Smooth muscle cell (in vitro differentiated cells): ENCODE measurements around the gene CHML. TPM values are rescaled to one million over a fixed set of nuclear protein-coding genes. Genes with fewer than 3 reads are reported as not detected.

Experiments
- DNase-seq: peaks from one replicate; lab custom pipeline; 2025; ENCODE audit not compliant: unreplicated experiment; lab: John Stamatoyannopoulos, UW
- H2AFZ ChIP-seq: fragments of 200-600 bp; sonication (generic); 2 replicates; pipeline ENCODE4 v1.6.0; 2016; ENCODE audit warnings: antibody characterized with exemption, low read depth, mild to moderate bottlenecking
- H3F3A ChIP-seq: fragments of 200-600 bp; sonication (generic); 2 replicates; pipeline ENCODE4 v1.6.0; 2017; ENCODE audit warnings: antibody characterized with exemption, low read depth
- H3K27ac ChIP-seq: fragments of 200-600 bp; sonication (generic); 2 replicates; pipeline ENCODE4 v1.5.1; 2016; ENCODE audit warnings: low read depth, mild to moderate bottlenecking
- H3K27me3 ChIP-seq: fragments of 200-600 bp; sonication (generic); 2 replicates; pipeline ENCODE4 v1.6.1; 2016; ENCODE audit warnings: low read depth, mild to moderate bottlenecking
- H3K36me3 ChIP-seq: fragments of 200-600 bp; sonication (generic); 2 replicates; pipeline ENCODE4 v1.5.1; 2016; ENCODE audit warnings: low read depth
- H3K4me1 ChIP-seq: fragments of 200-600 bp; sonication (generic); 2 replicates; pipeline ENCODE4 v1.5.1; 2016; ENCODE audit warnings: low read depth
- H3K4me2 ChIP-seq: fragments of 200-600 bp; sonication (generic); 2 replicates; pipeline ENCODE4 v1.6.0; 2016; ENCODE audit warnings: mild to moderate bottlenecking
- H3K4me3 ChIP-seq: fragments of 200-600 bp; sonication (generic); 2 replicates; pipeline ENCODE4 v1.5.1; 2016; ENCODE audit warnings: mild to moderate bottlenecking
- H3K79me2 ChIP-seq: fragments of 200-600 bp; sonication (generic); 2 replicates; pipeline ENCODE4 v1.6.0; 2016; ENCODE audit warnings: low read depth, mild to moderate bottlenecking
- H3K9ac ChIP-seq: fragments of 200-600 bp; sonication (generic); 2 replicates; pipeline ENCODE4 v1.6.0; 2016; ENCODE audit warnings: low read depth
- H3K9me3 ChIP-seq: fragments of 200-600 bp; sonication (generic); replicated peaks from 2 replicates; pipeline ENCODE4 v1.5.1; 2016; ENCODE audit warnings: low read depth
- H4K20me1 ChIP-seq: fragments of 200-600 bp; sonication (generic); 2 replicates; pipeline ENCODE4 v1.6.0; 2016; ENCODE audit warnings: low read depth
- CTCF ChIP-seq: fragments of 200-600 bp; sonication (generic); IDR thresholded peaks from 2 replicates; pipeline ENCODE4 v1.5.1; 2017; ENCODE audit warnings: borderline replicate concordance, mild to moderate bottlenecking, antibody characterized with exemption; ENCODE audit not compliant: insufficient read depth, poor library complexity, severe bottlenecking
- WGBS: methylation state at CpG from one replicate; pipeline ENCODE4 v1.1.7; 2016; ENCODE audit warnings: low lambda C conversion rate; 5-methylcytosine and 5-hydroxymethylcytosine counted together
- polyA plus RNA-seq: library from polyadenylated mRNA; unstranded; fragments of >200 nt; fragmentation: Nextera tagmentation; extraction: Ambion mirVana; gene quantifications from 2 replicates; pipeline ENCODE4 v1.2.1, GENCODE V29; 2016
- total RNA-seq: library from RNA; depleted of rRNA; stranded (reverse); fragments of >200 nt; gene quantifications from 2 replicates; pipeline ENCODE4 v1.2.3, GENCODE V29; 2014

The CHML gene
- total and polyA plus RNA-seq, 2 experiments from 2014 or later = 2.3 to 11.3 TPM

DNA sequence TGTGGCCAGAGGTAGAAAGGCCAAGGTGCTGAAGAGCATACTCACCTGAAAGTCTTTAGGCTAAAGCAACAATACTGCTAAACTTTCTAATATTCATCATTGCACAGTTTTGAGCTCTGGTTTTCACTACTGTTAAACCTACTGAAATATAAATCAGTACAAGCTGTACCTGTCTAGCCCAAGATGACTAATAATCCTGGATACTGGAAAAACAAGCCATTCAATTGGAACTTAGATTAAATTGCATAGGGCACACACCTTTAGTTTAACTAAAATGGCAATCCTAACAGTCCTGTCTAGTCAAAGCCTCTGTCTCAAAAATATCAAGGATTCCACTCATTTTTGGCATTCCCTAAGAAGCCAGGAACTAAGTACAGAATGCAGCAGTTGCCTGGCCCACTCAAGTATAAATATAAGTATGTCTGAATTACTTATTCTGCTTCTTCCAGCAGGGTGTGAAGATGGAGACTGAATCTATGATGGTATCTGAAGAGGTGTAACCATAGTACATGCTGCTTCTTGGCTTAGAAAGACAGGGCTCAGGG lies 3.1 kb downstream of the CHML start:
- peaks cover 6% of the 10 kb centered on the region for H3F3A ChIP-seq
- no peaks in the 10 kb centered on the region for H3K27me3 ChIP-seq
- H4K20me1 ChIP-seq = peaks cover 23% of the 10 kb centered on the region
- H3K36me3 ChIP-seq = no peaks in the 10 kb centered on the region
- H3K4me3 ChIP-seq = peak overlapping the region; percentile 93
- peak overlapping the region; percentile 99 for H3K4me2 ChIP-seq
- H3K9ac ChIP-seq = no peak overlapping the region
- H3K4me1 ChIP-seq = peaks cover 27% of the 10 kb centered on the region
- H2AFZ ChIP-seq = no peak overlapping the region
- peak overlapping the region; percentile 25 for H3K27ac ChIP-seq
- peaks cover 54% of the 10 kb centered on the region for H3K79me2 ChIP-seq
- no peak for TF ChIP-seq CTCF
- H3K9me3 ChIP-seq = no peaks in the 10 kb centered on the region
- no peak for DNase-seq

- no peaks in the 10 kb centered on the region for H3K36me3 ChIP-seq
- H3K4me2 ChIP-seq = no peak overlapping the region
- no peak overlapping the region for H3K4me3 ChIP-seq
- 81% methylated on average over 1 of the region's 1 CpG for WGBS
- H4K20me1 ChIP-seq = peaks cover 23% of the 10 kb centered on the region
- peaks cover 27% of the 10 kb centered on the region for H3K4me1 ChIP-seq
- DNase-seq = no peak
- H3K9me3 ChIP-seq = no peaks in the 10 kb centered on the region
- H3K9ac ChIP-seq = no peak overlapping the region
- H3F3A ChIP-seq = peaks cover 6% of the 10 kb centered on the region
- peak overlapping the region; percentile 25 for H3K27ac ChIP-seq
- H2AFZ ChIP-seq = no peak overlapping the region
- H3K79me2 ChIP-seq = peaks cover 54% of the 10 kb centered on the region
- no peaks in the 10 kb centered on the region for H3K27me3 ChIP-seq
- TF ChIP-seq CTCF = no peak
Measured at GRCh38 chr1:241636291-241636690, 3.9 kb downstream of the CHML start.

DNA sequence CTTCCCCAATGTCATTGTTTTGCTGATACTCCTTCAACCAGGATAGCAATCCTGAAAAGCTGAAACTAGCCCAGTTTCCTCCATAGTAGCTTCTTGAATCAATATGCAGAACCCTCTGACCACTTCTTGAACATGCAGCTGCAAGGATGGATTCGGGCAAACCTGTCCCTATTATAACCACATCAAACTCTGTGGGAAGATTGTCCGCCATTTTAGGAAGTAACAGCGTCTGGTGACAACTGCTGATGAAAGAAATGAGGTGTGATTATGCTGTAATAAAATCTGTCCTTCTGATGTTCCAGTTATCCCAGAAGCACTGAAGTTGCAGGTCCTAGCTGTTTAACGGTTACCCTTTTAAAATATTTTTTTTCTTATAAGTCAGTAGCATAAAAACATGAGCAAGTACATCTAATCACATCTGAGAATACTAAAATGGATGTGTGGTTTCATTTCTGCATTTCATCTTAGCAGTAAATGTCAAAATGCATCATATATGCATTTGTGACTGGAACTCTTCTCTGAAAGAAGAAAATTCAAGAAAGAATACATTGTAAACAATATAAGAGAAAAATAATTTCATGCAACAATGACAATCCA lies 4.5 kb downstream of the CHML start:
- WGBS = 92% methylated on average over 4 of the region's 4 CpGs
- no peaks in the 10 kb centered on the region for H3K36me3 ChIP-seq
- no peak overlapping the region for H2AFZ ChIP-seq
- H3K4me2 ChIP-seq = no peak overlapping the region
- H3K79me2 ChIP-seq = peaks cover 54% of the 10 kb centered on the region
- peaks cover 23% of the 10 kb centered on the region for H4K20me1 ChIP-seq
- peaks cover 3% of the 10 kb centered on the region for H3F3A ChIP-seq
- peaks cover 27% of the 10 kb centered on the region for H3K4me1 ChIP-seq
- no peak for DNase-seq
- no peaks in the 10 kb centered on the region for H3K27me3 ChIP-seq
- H3K27ac ChIP-seq = no peak overlapping the region
- TF ChIP-seq CTCF = no peak
- H3K9me3 ChIP-seq = no peaks in the 10 kb centered on the region
- no peak overlapping the region for H3K9ac ChIP-seq
- H3K4me3 ChIP-seq = no peak overlapping the region

GRCh38 chr1:241632987-241633386 lies 7.2 kb downstream of the CHML start:
- H3K4me1 ChIP-seq = peaks cover 17% of the 10 kb centered on the region
- H3K4me3 ChIP-seq = no peak overlapping the region
- H2AFZ ChIP-seq = no peak overlapping the region
- no peaks in the 10 kb centered on the region for H3K27me3 ChIP-seq
- no peak overlapping the region for H3K27ac ChIP-seq
- no peaks in the 10 kb centered on the region for H3K36me3 ChIP-seq
- peaks cover 20% of the 10 kb centered on the region for H4K20me1 ChIP-seq
- TF ChIP-seq CTCF = no peak
- peaks cover 42% of the 10 kb centered on the region for H3K79me2 ChIP-seq
- 87% methylated on average over 3 of the region's 3 CpGs for WGBS
- DNase-seq = no peak
- H3F3A ChIP-seq = no peaks in the 10 kb centered on the region
- H3K4me2 ChIP-seq = no peak overlapping the region
- no peak overlapping the region for H3K9ac ChIP-seq
- H3K9me3 ChIP-seq = no peaks in the 10 kb centered on the region
